GM12891 (cell line): Measurements from ENCODE around the gene TEK.

Experiments
- DNase-seq: peaks from one replicate; pipeline ENCODE4 v3.0.0; 2011; ENCODE audit warnings: low spot score; ENCODE audit not compliant: insufficient read length
- FAIRE-seq: peaks from 2 replicates; lab custom pipeline; 2011; peaks lifted over from hg19 to GRCh38; lab: Jason Lieb, UNC
- PAX5 ChIP-seq: IDR thresholded peaks from 2 replicates; pipeline ENCODE4 v1.6.1; 2011; ENCODE audit warnings: low read length, moderate library complexity, mild to moderate bottlenecking; ENCODE audit not compliant: insufficient read depth, severe bottlenecking
- POLR2A ChIP-seq: IDR thresholded peaks from 2 replicates; pipeline ENCODE4 v1.6.1; 2011; ENCODE audit warnings: low read depth, low read length, control low read depth
- POLR2AphosphoS5 ChIP-seq: IDR thresholded peaks from 2 replicates; pipeline ENCODE4 v1.6.1; 2011; ENCODE audit warnings: low read depth, low read length, control low read depth
- POU2F2 ChIP-seq: IDR thresholded peaks from 2 replicates; pipeline ENCODE4 v1.6.1; 2011; ENCODE audit warnings: low read depth, mild to moderate bottlenecking, control low read depth, low read length, moderate library complexity
- SPI1 ChIP-seq: IDR thresholded peaks from 2 replicates; pipeline ENCODE4 v1.6.1; 2011; ENCODE audit warnings: low read depth, low read length, control low read depth
- TAF1 ChIP-seq: IDR thresholded peaks from 2 replicates; pipeline ENCODE4 v1.6.1; 2011; ENCODE audit warnings: low read depth, low read length, control low read depth

The TEK gene

DNA sequence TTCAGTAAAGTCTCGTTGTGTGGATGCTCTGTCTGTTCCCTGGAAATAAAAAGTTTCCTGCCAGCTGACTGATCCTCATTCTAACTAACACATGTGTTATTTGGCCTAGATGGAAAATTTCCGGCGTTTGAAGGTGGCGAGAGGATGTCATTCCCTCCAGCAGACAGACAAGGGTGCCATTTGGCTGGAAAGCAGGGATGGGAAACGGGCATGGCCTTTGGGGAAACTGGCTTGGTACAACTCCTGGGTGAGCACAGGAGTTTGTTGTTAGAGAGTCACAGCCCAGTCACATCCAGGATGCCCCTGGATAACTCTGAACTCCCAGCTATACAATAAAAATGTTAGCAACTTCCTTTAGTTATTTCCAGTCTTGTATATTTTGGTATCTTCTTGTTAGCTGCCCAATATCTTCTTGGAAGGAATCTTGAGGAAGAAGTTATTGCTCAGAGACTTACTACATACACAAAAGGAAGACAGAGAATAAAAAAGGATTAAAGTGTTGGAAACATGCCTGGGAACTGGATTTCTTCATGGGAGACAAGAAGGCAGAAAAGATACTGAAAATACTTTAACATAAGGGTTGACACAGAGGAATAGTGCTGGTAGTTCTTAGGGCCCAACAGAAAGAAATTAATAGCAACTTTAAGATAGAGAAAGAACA is 41.9 kb downstream of the TEK start:
- TF ChIP-seq POU2F2 = no peak
- no peak for TF ChIP-seq SPI1
- no peak for TF ChIP-seq POLR2AphosphoS5
- no peak for TF ChIP-seq POLR2A
- TF ChIP-seq TAF1 = no peak
- no peak for TF ChIP-seq PAX5
- DNase-seq (no peak), FAIRE-seq (no peak)

- no peak for FAIRE-seq
Measured at GRCh38 chr9:27151693-27152404, 42.8 kb downstream of the TEK start.

DNA sequence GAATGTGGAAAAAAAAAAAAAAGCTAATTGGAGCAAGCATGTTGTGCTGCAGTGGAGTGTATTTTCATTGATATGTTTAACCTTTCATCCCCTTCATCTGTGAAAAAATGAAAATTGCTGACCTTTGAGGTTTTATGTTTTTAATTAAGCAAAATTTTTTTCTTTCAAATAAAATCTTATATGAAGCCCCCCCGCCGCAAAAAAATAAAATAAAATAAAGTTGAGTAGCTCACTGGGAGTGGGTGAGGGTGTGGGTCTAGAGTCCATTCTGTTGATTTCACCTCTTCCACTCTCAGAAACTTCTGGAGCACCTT is 43.3 kb downstream of the TEK start:
- no peak for DNase-seq
- no peak for FAIRE-seq
- no peak for TF ChIP-seq POU2F2
- TF ChIP-seq SPI1 = no peak

More at GRCh38 chr9:27151693-27152404, 42.8 kb downstream of the TEK start:
- no peak for TF ChIP-seq POLR2A
- DNase-seq = no peak

DNA sequence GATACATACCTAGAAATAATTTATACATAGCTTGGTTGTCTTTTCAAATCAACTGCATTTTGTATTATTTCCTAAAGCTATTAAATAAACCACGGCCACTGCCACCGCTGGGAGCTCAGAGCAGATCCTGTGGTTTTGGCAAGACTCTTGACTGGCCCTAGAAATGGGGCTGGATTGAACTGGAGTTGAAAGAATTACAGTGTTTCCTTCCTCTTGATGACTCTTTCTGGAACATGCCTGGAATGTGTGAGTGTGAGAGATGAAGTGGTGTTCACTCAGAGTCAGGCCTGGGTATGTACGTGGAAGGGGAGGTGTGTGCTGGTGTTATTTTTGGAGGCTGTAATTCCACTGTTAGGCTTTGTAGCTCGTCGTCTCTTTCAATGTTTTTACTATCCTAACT is 45.9 kb downstream of the TEK start:
- FAIRE-seq = no peak
- TF ChIP-seq POLR2A (no peak), POLR2AphosphoS5 (no peak)
- DNase-seq = no peak

GRCh38 chr9:27157097-27157496 is 48.1 kb downstream of the TEK start:
- no peak for FAIRE-seq
- TF ChIP-seq TAF1 (no peak), SPI1 (no peak), POLR2AphosphoS5 (no peak), POLR2A (no peak), POU2F2 (no peak), PAX5 (no peak)
- no peak for DNase-seq

DNA sequence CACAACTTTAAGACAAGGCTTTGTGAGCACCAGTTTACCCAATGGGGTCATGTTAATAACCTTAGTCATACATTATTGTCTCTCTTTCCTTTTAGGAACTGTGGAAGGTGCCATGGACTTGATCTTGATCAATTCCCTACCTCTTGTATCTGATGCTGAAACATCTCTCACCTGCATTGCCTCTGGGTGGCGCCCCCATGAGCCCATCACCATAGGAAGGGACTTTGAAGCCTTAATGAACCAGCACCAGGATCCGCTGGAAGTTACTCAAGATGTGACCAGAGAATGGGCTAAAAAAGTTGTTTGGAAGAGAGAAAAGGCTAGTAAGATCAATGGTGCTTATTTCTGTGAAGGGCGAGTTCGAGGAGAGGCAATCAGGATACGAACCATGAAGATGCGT is 48.7 kb downstream of the TEK start:
- no peak for TF ChIP-seq TAF1
- TF ChIP-seq SPI1 = no peak
- TF ChIP-seq POU2F2 = no peak
- TF ChIP-seq POLR2AphosphoS5 = no peak
- no peak for TF ChIP-seq PAX5
- TF ChIP-seq POLR2A = no peak
- FAIRE-seq (no peak), DNase-seq (no peak)

- DNase-seq = no peak
- no peak for FAIRE-seq
- TF ChIP-seq SPI1 (no peak), POU2F2 (no peak), TAF1 (no peak), PAX5 (no peak), POLR2A (no peak), POLR2AphosphoS5 (no peak)
Measured at GRCh38 chr9:27160636-27161035, 51.6 kb downstream of the TEK start.

GRCh38 chr9:27162045-27162444 is 53.0 kb downstream of the TEK start:
- DNase-seq (no peak), FAIRE-seq (no peak)
- TF ChIP-seq SPI1 (no peak), POLR2AphosphoS5 (no peak), PAX5 (no peak), POU2F2 (no peak), POLR2A (no peak), TAF1 (no peak)

DNA sequence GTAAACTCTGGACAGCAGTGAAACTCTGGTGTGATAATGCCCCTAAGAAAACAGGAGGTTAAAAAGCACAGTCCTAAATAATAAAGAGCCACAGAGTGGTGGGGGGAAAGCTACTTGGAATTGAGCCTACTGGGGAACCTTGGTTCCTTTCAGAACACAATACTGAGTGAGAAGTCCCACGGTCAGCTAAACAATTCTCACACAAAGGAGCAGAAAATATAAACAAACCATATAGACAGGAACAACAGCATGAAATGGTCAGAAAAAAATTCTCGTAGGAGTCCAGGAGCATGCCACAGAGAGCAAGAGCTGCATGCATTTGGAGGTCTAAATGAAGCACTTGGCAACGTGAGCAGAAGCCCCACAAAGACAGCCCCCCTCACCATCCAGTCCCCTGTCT is 56.0 kb downstream of the TEK start:
- TF ChIP-seq POU2F2 = no peak
- no peak for TF ChIP-seq TAF1
- TF ChIP-seq PAX5 = no peak
- no peak for TF ChIP-seq SPI1
- TF ChIP-seq POLR2AphosphoS5 = no peak
- TF ChIP-seq POLR2A = no peak
- DNase-seq = no peak
- FAIRE-seq = no peak

- FAIRE-seq (no peak), DNase-seq (no peak)
- no peak for TF ChIP-seq TAF1
- no peak for TF ChIP-seq POLR2AphosphoS5
- TF ChIP-seq POU2F2 = no peak
- no peak for TF ChIP-seq SPI1
- no peak for TF ChIP-seq POLR2A
- TF ChIP-seq PAX5 = no peak
Measured at GRCh38 chr9:27165670-27166069, 56.6 kb downstream of the TEK start.
